Heart right ventricle (tissue), 16 donors: ENCODE measurements around the gene SPATA4. TPM values are rescaled to one million over a fixed set of nuclear protein-coding genes. Genes with fewer than 3 reads are reported as not detected.

Experiments used
- ATAC-seq, 8 donors: fragments of 200-7000 bp; cut with Tn5 transposase; one replicate each; pipeline ENCODE4 v1.9.1; 2020; ENCODE audit warnings: mild to moderate bottlenecking in 8 of 8, moderate library complexity in 8 of 8, moderate number of reproducible peaks in 1 of 8
- DNase-seq, 2 donors: peaks; one replicate each; pipeline ENCODE4 v3.0.0-alpha.2; 2020
- H3K27ac ChIP-seq, 10 donors: fragments of 200-600 bp; sonication (generic) in 2 of 10; one replicate each; pipeline versions ENCODE4 v1.5.0 to v1.8.0; 2020 to 2022; ENCODE audit warnings: mild to moderate bottlenecking in 3 of 10
- H3K27me3 ChIP-seq, 7 donors: fragments of 200-600 bp; one replicate each; pipeline ENCODE4 v1.8.0; 2021 to 2022; ENCODE audit warnings: mild to moderate bottlenecking in 2 of 7
- H3K36me3 ChIP-seq, 9 donors: fragments of 200-600 bp; sonication (generic) in 1 of 9; one replicate each; pipeline versions ENCODE4 v1.5.0 to v1.8.0; 2020 to 2022; ENCODE audit warnings: mild to moderate bottlenecking in 2 of 9
- H3K4me1 ChIP-seq, 9 donors: fragments of 200-600 bp; sonication (generic) in 1 of 9; one replicate each; pipeline versions ENCODE4 v1.5.0 to v1.8.0; 2020 to 2022; ENCODE audit warnings: mild to moderate bottlenecking in 4 of 9
- H3K4me3 ChIP-seq, 10 donors: fragments of 200-600 bp; sonication (generic) in 2 of 10; one replicate each; pipeline versions ENCODE4 v1.5.0 to v1.8.0; 2020 to 2022; ENCODE audit warnings: mild to moderate bottlenecking in 7 of 10, moderate library complexity in 2 of 10
- H3K9me3 ChIP-seq, 11 donors: fragments of 200-600 bp in 10 of 11; sonication (generic) in 2 of 11; one replicate each; pipeline versions ENCODE4 v1.5.0 to v1.8.0; 2013 to 2022; ENCODE audit warnings: mild to moderate bottlenecking in 2 of 11, control low read depth in 1 of 11, moderate library complexity in 1 of 11
- CTCF ChIP-seq, 9 donors: fragments of 200-600 bp; sonication (generic) in 2 of 9; IDR thresholded peaks; one replicate each; pipeline versions ENCODE4 v1.5.0 to v1.8.0; 2021 to 2022; ENCODE audit warnings: antibody characterized with exemption in 9 of 9, mild to moderate bottlenecking in 5 of 9, moderate library complexity in 1 of 9
- WGBS, 2 donors: extraction: QIAGEN DNeasy Blood & Tissue Kit; methylation state at CpG; one replicate each; pipeline ENCODE4 v1.1.7; 2013; ENCODE audit warnings: inconsistent platforms in 1 of 2; 5-methylcytosine and 5-hydroxymethylcytosine counted together
- intact Hi-C, 10 donors: fragments of 100-400 bp; cut with DNase I; formaldehyde crosslinking; loops; one replicate each; pipeline versions ENCODE4 v1.11.1 to v1.14.2; 2022
- polyA plus RNA-seq, 2 donors: library from polyadenylated mRNA; stranded (reverse); fragments of 200-250 nt; gene quantifications; one replicate each; pipeline ENCODE4 v1.2.3, GENCODE V29; 2013
- total RNA-seq, 10 donors: library from RNA; stranded (reverse); fragmentation: NEBNext Ultra II Directional in 3 of 10; extraction: Animal tissue kit (Norgen Biotek cat#: 25700) in 3 of 10; gene quantifications; one replicate each; pipeline versions ENCODE4 v1.2.1 to v1.2.4, GENCODE V29; 2021 to 2023
- donor health status: Arrhythmogenic right ventricular cardiomyopathy.
- donor health status: ischemic (EF 13 %, LVEDD 7.1; RV severe dilation, severe dysfunction).
- donor health status: healthy with polysubstance abuse.
- donor health status: DM: no; HTN: yes; CAD: no.
- donor health status: DM: no; HTN: no; CAD: no.
- donor health status: ischemic (EF 25% LVEDD 6.9; RV normal size, moderate dysfunction).
- donor health status: ischemic (EF 25% LVEDD 5.7; RV mildly dilated, moderate dysfunction).
- donor health status: healthy.
- donor health status: DM: yes; HTN: yes; CAD: no.
- donor health status: Ischemic cardiomyopathy.
- donor health status: ischemic (EF 35%, LVEDD 5.7; RV mildly dilated, moderate dysfunction).
- donor health status: nonischemic (EF 11% LVEDD 7.7; RV severe dilation, severe dysfunction).
- donor health status: DM: yes; HTN: yes; CAD: no.
- donor health status: PGD.
- donor health status: ischemic (EF 29% LVEDD 5.4; RV normal size, mild dysfunction).
- donor health status: nonischemic (EF 23%, LVEDD 6.1; RV moderate dilation, normal function).

Gene SPATA4
- total and polyA plus RNA-seq, 12 donors = 0.16 to 0.99 (median 0.37) TPM; not detected in 1

- 53 to 57% methylated on average over 4 of the region's 4 CpGs for whole genome bisulfite sequencing, 2 donors
- DNase-seq (no peak), ATAC-seq (no peak)
- Histone ChIP-seq H3K27ac (no peak overlapping the region), H3K27me3 (no peaks in the 10 kb centered on the region), H3K36me3 (no peaks in the 10 kb centered on the region), H3K9me3 (no peaks in the 10 kb centered on the region), H3K4me1 (peaks cover 0 to 5% (median 0%) of the 10 kb centered on the region in 9 donors), H3K4me3 (no peak overlapping the region)
- intact Hi-C loops = no loop called here
- TF ChIP-seq CTCF (IDR thresholded peaks at IDR 0.05) = no peak
These were observed 9.9 kb upstream of the SPATA4 start for GRCh38 chr4:176205299-176205698.

- DNase-seq (no peak), ATAC-seq (no peak)
- Histone ChIP-seq H3K27ac (no peak overlapping the region), H3K4me1 (peaks cover 0 to 11% (median 5%) of the 10 kb centered on the region in 9 donors), H3K36me3 (no peaks in the 10 kb centered on the region), H3K27me3 (no peaks in the 10 kb centered on the region), H3K4me3 (no peak overlapping the region), H3K9me3 (no peaks in the 10 kb centered on the region)
- intact Hi-C loops = loop anchor here in 6 of 10 donors (5.0 to 10.0 kb wide), 6 partner anchors 34 to 1116 kb away; partner anchors contain the start of gene SPCS3 (in 2 of the 6)
- no peak for TF ChIP-seq CTCF (IDR thresholded peaks at IDR 0.05)
- 81 to 87% methylated on average over 8 of the region's 8 CpGs for WGBS, 2 donors
These were observed 3.0 kb upstream of the SPATA4 start for GRCh38 chr4:176198316-176198903.

GRCh38 chr4:176193938-176194337 is 1.4 kb downstream of the SPATA4 start:
- ATAC-seq (no peak), DNase-seq (no peak)
- H3K27ac ChIP-seq = no peak overlapping the region
- intact Hi-C loops = loop anchor here in 6 of 10 donors (2.0 to 10.0 kb wide), 6 partner anchors 37 to 1121 kb away; partner anchors contain the start of gene SPCS3 (in 1 of the 6)
- WGBS, 2 donors = 70 to 72% methylated on average over 3 of the region's 3 CpGs
- H3K4me1 ChIP-seq = peaks cover 0 to 11% (median 5%) of the 10 kb centered on the region in 9 donors
- no peak overlapping the region for H3K4me3 ChIP-seq
- no peaks in the 10 kb centered on the region for H3K36me3 ChIP-seq
- no peaks in the 10 kb centered on the region for H3K9me3 ChIP-seq
- no peak for TF ChIP-seq CTCF (IDR thresholded peaks at IDR 0.05)
- H3K27me3 ChIP-seq = peaks cover 0 to 6% (median 0%) of the 10 kb centered on the region in 7 donors

- TF ChIP-seq CTCF (IDR thresholded peaks at IDR 0.05) = no peak
- no peaks in the 10 kb centered on the region for H3K36me3 ChIP-seq
- intact Hi-C loops = loop anchor here in 5 of 10 donors (5.0 to 10.0 kb wide), 4 partner anchors 82 to 1122 kb away; partner anchors contain the start of gene SPCS3 (in 1 of the 5)
- no peaks in the 10 kb centered on the region for H3K9me3 ChIP-seq
- no peak for ATAC-seq
- 30 to 31% methylated on average over 4 of the region's 4 CpGs for WGBS, 2 donors
- no peak overlapping the region for H3K4me3 ChIP-seq
- no peak overlapping the region for H3K27ac ChIP-seq
- DNase-seq = no peak
- peaks cover 0 to 11% (median 5%) of the 10 kb centered on the region in 9 donors for H3K4me1 ChIP-seq
- peaks cover 0 to 6% (median 0%) of the 10 kb centered on the region in 7 donors for H3K27me3 ChIP-seq
These were observed 2.3 kb downstream of the SPATA4 start for GRCh38 chr4:176193126-176193525.
